GM18909 (cell line): ENCODE data around the gene LAMA2.

Experiments
- ATAC-seq: cut with Tn5 transposase; IDR thresholded peaks from one replicate; pipeline ENCODE4 v1.9.1; 2021; ENCODE audit warnings: mild to moderate bottlenecking; ENCODE audit not compliant: unreplicated experiment, poor library complexity

LAMA2 gene

DNA sequence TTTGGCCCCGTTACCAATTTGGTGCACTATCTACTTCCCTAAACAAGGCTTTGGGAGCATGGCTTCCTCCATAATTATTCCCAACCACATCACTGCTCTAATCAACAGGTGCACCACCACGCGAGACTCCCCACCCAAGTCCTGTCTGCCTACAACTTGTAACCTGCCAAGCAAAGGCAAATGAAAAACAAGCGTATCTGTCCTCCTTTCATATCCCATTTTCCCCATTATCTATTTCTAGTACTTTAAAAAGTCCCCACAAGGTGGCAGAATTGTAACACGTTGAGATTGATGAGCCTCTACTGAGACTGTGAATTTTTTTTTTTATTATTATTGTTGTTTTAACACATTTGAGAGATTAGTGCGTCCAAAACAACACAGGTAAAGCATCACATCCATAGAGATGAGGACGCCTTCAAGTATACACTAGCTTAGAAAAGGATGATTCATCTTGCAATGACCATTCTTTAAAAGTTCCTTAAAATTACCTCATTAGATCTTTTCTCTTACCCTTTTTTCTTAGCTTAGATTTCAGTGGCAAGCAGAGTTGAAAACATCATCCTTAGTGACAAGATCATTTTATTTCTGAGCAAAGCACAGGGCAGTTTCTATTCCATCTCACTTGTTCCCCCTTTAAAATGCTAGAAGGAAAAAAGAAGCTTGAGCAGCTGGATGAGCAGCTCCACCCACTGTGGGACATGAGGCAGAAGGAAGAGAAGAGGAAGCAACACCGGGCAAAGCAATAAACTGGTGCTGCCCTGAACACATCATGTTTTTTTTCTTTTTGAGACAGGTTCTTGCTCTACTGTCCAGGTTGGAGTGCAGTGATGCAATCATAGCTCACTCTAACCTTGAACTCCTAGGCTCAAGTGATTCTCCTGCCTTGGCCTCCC lies 616.3 kb downstream of the LAMA2 start:
- ATAC-seq = peak; percentile 78

DNA sequence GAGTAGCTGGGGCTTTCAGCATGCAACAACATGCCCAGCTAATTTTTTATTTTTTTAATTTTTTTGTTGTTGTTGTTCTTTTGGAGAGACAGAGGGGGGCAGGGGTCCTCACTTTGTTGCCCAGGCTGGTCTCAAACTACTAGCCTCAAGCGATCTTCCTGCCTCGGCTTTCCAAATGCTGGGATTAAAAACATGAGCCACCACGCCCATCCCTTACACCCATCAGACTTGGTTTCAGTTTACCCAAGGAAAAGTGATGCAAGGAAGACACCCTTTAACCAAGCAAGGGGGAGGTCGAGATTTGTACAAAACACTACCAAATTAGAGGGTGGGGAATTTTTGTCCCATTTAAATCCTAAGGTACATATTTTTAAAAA lies 616.9 kb downstream of the LAMA2 start:
- no peak for ATAC-seq

DNA sequence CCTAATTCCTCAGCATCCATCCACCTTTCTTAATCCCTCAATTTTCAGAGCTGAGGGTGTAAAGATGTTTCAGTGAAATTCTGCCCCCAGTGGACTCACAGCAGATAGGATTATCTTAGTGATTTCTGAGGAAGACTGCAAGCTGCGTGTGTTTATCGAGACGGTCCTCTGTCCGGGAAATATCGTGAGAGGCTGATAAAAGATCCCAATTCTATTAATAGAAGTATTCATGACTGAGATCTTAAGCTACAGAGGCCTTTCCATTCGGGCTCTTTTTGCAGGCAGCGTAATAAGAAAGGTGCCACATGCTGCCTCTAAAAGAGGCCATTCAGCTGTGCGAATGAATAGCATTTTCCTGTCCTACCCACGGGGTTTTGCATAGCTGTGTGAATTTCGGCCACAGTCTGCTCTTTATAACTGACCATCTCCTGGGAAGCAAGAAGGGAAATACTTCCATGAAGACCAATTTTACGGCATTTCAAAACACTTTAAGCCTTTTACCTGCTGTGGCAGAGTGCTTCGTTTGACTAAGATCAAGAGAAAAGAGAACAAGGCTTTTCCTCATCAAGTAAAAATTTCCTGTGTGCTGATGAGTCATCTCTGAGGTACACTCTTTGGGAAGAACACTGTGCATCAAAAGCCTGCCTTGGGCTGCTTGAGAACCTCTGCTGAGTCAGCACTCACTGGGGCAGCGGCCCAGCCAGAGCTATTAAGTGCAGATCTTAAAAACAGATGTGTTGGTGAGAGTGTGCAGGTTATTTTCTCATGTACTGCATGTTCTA lies 618.2 kb downstream of the LAMA2 start:
- no peak for ATAC-seq

DNA sequence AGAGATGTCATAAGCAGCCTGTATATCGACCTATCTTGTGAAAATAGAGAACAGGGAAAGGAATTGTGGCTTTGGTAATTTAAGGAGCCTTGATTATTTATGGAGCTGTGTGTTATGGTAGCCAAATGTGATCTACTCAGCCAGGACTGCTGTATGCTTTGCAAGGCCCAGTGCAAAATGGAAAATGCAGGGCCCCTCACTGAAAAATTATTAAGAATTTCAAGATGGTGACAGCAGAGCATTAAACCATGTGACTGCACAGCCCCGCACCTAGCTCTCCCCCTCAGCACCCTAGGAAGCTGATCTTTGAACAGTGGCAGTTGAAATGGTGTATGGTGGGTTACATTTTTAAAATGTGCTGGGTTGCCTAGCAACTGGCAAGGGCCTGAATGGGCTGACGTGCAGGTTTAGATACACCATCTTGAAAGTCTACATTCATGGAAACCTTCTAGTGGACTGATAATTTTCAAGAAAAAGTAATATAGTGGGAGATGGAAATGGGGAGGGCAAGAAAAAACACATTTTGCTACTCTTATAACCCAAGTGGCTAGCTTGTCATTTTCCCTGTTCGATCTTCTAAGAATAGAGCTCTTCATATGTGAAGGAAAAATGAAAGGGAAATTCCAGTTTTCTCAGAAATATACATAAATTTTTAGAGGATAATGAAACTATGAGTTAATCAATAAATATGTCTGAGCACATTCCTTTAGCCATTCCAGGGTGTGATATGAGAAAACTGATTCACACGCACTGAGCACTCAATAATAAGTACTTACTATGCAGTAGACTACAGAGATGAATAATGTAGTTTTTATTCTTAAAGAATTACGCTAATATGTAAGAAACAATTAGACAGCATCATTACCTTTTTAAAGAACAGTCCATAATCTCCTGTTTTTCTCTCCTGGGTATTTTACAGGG lies 619.1 kb downstream of the LAMA2 start:
- no peak for ATAC-seq

DNA sequence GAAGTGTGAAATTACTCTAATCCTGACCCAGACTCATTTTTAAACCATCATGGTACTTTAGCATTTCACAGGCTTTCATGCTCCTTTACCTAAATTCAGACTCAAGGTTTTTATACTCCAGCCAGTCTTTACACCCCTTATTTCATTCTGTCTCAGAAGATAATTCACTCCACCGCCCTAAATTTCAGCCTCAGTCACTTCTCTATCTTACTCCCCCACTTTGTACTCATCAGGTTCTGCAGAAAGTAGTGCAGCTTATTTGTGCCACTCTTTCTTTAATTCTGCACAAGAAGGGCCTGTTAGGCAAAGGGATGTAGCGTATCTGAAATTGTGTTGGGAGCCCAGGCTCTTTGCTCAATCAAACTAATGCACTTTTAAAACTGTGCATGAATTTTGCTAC lies 621.5 kb downstream of the LAMA2 start:
- ATAC-seq = no peak

DNA sequence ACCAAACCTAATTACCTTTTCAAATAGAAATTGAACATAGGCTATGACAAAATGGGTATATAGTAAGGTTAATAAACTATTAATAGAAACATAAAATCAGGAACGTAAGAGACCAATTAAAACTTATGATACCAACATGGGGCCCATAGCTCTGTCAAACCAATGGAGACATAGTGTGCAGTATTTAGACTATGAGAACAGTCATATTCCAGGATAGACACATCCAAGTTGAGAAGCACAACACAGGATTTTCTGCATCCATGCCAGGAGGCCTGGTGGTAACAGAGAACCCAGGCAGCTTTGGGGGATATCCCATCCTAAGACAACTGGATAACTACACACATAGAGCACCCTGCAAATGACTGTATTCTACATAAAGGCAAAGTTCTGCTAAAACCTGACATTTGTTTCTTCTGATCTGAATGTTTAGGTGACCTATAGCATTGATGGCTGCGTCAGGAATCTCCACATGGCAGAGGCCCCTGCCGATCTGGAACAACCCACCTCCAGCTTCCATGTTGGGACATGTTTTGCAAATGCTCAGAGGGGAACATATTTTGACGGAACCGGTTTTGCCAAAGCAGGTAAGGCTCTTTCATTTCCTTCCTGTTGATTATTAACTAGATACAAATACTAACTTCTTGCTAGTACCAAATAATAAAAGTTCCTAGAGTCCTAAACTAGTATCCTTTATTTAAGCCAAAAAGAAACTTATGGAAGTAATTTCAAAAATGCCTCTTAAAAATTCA lies 624.3 kb downstream of the LAMA2 start:
- ATAC-seq = no peak

DNA sequence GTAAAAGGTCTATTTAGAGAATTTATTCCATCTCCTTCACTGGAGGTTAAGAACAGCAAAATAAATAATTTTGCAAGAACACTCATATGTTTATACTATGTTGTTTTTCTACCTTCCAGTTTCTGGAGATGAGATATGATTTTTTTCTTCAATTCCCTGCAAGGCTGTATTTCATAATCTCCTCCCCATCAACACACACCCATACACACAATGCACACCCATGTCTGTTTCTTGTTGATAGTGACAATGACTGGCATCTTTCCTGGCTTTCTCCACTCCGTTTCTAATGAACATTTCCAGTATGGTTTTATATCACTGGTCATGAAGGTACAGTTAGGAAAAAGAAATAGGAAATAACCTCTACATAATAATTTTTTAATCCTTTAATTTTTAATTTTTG lies 624.9 kb downstream of the LAMA2 start:
- no peak for ATAC-seq

DNA sequence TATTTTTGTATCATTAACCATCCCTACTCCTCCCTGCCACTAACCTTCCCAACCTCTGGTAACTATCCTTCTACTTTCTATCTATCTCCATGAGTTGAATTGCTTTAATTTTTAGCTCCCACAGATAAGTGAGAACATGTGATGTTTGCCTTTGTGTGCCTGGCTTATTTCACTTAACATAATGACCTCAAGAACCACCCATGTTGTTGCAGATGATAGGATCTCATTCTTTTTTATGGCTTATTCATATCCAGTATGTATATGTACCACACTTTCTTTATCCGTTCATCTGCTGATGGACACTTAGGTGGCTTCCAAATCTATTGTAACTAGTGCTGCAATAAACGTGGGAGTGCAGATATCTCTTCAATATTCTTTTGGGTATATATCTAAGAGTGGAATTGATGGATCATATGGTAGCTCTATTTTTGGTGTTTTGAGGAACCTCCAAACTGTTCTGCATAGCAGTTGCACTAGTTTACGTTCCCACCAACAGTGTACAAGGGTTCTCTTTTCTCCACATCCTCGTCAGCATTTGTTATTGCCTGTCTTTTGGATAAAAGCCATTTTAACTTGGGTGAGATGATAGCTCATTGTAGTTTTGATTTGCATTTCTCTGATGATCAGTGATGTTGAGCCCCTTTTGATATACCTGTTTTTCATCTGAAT lies 625.7 kb downstream of the LAMA2 start:
- ATAC-seq = no peak

DNA sequence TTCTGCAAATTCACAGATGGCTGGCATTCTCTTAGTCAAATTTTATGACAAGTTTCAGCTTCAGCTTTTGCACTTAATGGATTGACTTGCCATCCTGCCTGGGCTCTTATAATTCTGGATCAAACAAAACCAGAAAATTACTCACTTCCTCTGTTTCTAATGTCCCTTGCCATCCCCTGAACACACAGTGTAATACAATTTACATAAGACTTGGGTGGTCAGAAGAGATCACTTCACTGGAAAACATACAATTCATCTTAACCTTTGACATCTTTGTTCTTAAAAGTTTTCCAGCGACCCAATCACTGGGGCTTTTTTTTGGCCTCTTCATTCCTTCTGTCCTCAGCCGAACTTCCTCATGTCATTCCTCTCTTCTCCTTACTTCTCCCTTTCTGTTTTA lies 628.0 kb downstream of the LAMA2 start:
- no peak for ATAC-seq

DNA sequence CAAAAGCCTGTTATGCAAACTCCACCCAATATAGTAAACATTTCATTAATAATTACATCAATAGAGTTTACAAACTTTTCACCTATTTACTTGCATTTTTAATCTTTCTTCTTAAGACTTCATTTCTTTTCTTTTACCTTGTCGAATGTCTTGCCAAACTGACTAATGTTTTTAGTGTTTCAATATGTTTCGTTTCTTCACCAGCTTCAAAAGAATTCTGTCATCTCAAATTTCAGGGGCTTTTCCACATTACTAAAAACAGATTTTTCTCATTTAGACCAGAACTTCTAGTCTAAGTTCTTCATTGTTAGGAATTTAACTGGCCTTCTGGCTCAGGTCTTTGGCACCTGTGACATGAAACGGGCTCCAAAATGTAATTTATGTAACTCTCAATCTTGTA lies 630.5 kb downstream of the LAMA2 start:
- ATAC-seq = no peak

DNA sequence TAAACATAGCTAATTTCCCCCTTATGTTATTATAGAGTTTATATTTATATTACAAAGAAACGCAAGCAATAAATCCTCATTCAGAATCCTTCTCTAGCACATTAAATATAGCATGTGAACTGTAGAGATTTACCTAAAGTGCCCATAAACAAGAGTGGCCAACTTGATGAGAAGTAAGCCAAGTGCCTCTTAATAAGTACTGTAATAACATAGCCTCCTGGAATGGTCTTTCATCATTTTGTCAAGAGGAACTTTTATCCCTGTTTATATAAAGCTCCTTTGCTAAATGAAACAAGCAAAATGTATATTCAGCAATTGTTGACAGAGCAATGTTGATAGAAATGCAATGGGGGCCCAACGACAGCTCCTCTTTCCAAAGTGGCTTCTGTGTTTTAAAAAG lies 632.1 kb downstream of the LAMA2 start:
- ATAC-seq = no peak

DNA sequence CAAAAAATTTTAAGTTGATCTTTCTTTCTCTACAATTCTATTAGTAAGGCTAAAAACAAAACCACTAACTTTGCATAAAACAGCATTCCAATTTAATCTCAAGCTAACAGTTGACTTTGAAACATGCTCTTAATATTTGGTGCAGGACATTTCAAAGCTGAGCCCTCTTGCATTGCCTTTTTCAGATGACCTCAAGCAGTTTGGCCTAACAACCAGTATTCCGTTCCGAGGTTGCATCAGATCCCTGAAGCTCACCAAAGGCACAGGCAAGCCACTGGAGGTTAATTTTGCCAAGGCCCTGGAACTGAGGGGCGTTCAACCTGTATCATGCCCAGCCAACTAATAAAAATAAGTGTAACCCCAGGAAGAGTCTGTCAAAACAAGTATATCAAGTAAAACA lies 633.1 kb downstream of the LAMA2 start:
- ATAC-seq = no peak

DNA sequence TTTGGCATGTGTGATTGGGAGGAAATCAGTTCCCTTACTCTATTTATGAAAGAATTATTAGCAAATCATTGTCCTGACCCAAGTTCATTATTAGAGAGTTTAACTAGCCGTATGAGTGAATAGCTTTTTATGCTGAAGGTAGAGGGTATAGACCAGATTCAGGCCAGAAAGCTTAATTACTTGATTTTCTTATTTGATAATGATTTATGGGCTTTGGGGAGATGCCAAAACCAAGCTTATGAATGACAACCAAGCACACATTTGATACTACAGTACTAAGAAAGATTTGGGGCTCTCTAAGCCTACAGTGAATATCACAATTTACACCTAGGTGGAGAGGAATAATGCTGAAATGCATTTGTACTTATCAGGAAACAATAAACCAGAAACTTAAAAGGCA lies 633.8 kb downstream of the LAMA2 start:
- no peak for ATAC-seq

DNA sequence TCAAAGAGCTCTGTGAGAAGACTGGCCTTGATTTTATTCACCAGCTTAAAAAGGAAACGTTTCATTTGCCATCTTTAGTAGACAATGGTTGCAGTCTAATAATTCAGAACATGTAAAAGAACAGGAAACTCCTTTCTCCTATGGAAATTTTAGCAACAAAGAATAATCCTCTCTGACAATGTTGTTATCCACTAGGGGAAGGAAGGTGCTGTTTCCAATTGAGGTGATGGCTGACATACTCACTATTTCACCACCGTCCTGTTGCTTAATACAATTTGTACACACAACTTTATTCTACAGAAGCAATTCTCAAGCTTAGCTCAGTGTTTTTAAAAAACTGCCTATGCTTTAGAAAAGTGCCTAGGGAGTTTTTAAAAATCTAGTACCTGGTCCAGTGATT lies 634.4 kb downstream of the LAMA2 start:
- ATAC-seq = no peak

DNA sequence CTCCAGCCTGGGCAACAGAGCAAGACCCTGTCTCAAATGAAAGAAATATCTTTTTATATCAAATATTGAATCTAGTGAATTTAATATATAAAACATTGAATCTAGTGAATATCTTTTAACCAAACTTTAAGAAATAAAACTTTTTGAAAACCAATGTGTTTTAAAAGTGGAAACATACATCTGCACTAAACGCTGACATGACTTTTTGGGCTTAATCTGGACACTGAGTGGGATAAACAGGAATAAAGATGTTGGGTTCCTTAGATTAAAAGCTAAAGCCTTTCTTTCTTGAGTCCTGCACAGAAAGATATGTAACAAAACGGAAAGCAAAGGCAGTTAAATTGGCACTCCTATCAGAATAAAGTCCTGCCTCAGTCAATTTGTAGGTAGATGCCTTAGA lies 636.8 kb downstream of the LAMA2 start:
- no peak for ATAC-seq

DNA sequence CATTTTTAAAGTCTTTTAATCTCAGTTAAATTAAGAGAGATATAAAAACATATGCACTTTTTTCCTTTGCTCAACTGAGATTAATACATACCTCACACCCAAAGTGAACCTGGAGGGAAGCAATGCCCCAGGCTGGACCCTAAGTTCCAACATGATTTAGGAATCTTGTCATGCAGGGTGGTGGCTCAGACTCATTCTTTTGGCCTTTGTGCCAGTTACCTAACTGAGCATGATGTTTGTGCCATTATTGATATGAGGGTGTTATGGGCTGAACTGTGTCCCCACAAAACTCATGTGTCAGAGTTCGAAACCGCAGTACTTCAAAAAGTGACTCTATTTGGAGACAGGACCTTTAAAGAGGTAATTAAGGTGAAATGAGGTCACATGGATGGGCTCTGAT lies 639.0 kb downstream of the LAMA2 start:
- ATAC-seq = no peak

DNA sequence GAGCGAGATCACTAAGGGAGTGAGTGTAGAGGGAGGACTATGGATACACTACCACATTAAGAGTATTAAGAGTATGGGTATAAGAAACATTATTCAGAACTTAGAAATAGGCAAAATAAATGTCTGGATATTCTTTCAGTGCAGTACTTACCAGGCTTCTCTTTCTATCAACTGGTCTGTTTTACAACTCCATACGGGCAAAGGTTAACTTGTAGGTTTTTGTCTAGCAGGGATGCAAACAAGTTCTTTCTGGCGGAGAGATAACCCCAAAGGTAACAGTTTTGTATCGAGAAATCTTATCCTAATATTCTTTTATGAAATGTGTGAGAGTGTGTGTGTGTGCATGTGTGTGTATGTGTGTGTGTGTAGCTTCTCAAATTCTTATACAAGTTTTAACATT lies 640.9 kb downstream of the LAMA2 start:
- no peak for ATAC-seq

DNA sequence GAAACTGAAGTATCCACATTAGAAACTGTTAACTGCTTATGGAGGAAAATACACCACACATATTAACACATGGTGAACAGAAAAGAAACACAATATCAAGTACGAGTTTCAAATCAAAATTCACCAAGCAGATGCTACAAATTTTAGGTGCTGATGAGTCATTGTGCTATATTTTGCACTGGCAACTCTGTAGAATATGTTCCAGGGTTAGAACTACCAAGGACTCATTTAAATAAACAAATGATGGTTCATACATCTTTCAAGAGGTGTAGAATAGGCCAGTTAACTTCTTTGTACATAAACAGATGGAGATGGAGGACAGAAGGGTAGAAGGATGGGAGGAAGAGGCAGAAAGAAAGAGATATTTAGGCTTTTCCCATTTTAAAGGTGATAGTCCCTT lies 642.1 kb downstream of the LAMA2 start:
- no peak for ATAC-seq

DNA sequence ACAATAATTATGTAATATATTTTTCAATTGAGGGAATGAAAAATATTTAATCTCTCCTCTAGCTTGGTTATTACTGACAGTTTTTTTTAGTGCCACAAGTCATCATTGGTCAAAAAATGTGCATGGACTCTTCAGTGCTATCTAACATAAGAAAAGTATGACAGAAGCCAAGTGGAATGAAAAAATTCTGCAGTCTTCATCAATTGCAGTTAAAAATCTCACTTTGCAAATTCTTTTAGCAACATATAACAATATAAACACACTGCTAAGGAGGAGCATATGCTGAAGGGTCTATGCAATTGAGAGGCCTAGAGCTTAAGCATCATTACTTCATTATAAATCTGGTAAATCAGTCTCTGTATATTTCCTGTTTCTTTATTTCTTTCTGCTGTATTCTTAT lies 652.0 kb downstream of the LAMA2 start:
- no peak for ATAC-seq

DNA sequence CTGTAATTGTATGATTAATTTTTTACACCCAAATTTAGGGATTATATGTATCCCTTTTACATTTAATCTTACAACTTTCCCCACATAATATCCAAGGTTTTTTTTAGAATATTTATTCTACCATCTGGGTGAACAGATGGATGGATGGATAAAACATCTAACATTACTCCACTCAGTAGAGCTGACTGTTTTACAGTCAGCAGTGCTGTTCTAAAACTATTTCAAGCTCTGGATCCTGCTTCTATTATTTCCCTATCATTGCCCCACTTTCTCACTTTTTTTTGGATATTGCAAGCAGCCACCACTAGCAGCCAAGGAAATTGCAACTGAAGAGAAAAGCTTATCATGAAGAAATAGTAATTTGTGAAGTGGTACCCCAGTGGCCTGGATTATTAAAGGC lies 653.3 kb downstream of the LAMA2 start:
- ATAC-seq = no peak
